NCI-H1105 (cell line): Measurements from ENCODE around the gene AMBRA1.

Source experiments
- DNase-seq: peaks from one replicate; lab custom pipeline; 2025; lab: John Stamatoyannopoulos, UW

Gene AMBRA1

GRCh38 chr11:46472662-46472994, 121.2 kb downstream of the AMBRA1 start:
- no peak for DNase-seq

- no peak for DNase-seq
Measured at GRCh38 chr11:46471943-46472661, 121.7 kb downstream of the AMBRA1 start.

- no peak for DNase-seq
Measured at GRCh38 chr11:46469926-46470325, 123.9 kb downstream of the AMBRA1 start.

GRCh38 chr11:46465683-46466082, 128.1 kb downstream of the AMBRA1 start:
- no peak for DNase-seq

- no peak for DNase-seq
Measured at GRCh38 chr11:46463701-46464421, 130.0 kb downstream of the AMBRA1 start.

GRCh38 chr11:46461461-46461927, 132.3 kb downstream of the AMBRA1 start:
- DNase-seq: no peak

- DNase-seq: no peak
Measured at GRCh38 chr11:46458491-46458890, 135.3 kb downstream of the AMBRA1 start.

GRCh38 chr11:46457659-46458424, 136.0 kb downstream of the AMBRA1 start:
- no peak for DNase-seq

- no peak for DNase-seq
Measured at GRCh38 chr11:46457021-46457420, 136.8 kb downstream of the AMBRA1 start.

- no peak for DNase-seq
Measured at GRCh38 chr11:46456269-46457001, 137.4 kb downstream of the AMBRA1 start.

- no peak for DNase-seq
Measured at GRCh38 chr11:46455834-46456233, 138.0 kb downstream of the AMBRA1 start.

GRCh38 chr11:46452918-46453517, 140.8 kb downstream of the AMBRA1 start:
- no peak for DNase-seq

- DNase-seq: no peak
Measured at GRCh38 chr11:46451759-46452158, 142.1 kb downstream of the AMBRA1 start.

- DNase-seq: no peak
Measured at GRCh38 chr11:46450846-46451477, 142.9 kb downstream of the AMBRA1 start.

- no peak for DNase-seq
Measured at GRCh38 chr11:46447544-46447943, 146.3 kb downstream of the AMBRA1 start.

- no peak for DNase-seq
Measured at GRCh38 chr11:46445920-46446771, 147.7 kb downstream of the AMBRA1 start.

GRCh38 chr11:46445192-46445919, 148.5 kb downstream of the AMBRA1 start:
- no peak for DNase-seq

- no peak for DNase-seq
Measured at GRCh38 chr11:46444305-46444704, 149.5 kb downstream of the AMBRA1 start.

GRCh38 chr11:46438211-46438610, 155.6 kb downstream of the AMBRA1 start:
- DNase-seq: no peak
